H4 (cell line): ENCODE results near the gene KMT5C. TPM values are rescaled to one million over a fixed set of nuclear protein-coding genes. Genes with fewer than 3 reads are reported as not detected.
"Not testable (repeated sequence)": the region's sequence is repeated elsewhere in the genome, so short reads cannot be mapped to it uniquely, and the experiment has no call there.

Experiments
- DNase-seq: peaks from one replicate; pipeline ENCODE4 v3.0.0-alpha.2; 2015; ENCODE audit warnings: low spot score
- total RNA-seq: library from RNA; depleted of rRNA; stranded (reverse); fragments of >200 nt; shearing (Covaris generic); gene quantifications from 2 replicates; pipeline ENCODE4 v1.2.3, GENCODE V29; 2014

The KMT5C gene
- total RNA-seq, 1 experiment from 2014 or later, result 5.4 TPM

GRCh38 chr19:55316646-55317045 is 23.0 kb upstream of the KMT5C start:
- no peak for DNase-seq

DNA sequence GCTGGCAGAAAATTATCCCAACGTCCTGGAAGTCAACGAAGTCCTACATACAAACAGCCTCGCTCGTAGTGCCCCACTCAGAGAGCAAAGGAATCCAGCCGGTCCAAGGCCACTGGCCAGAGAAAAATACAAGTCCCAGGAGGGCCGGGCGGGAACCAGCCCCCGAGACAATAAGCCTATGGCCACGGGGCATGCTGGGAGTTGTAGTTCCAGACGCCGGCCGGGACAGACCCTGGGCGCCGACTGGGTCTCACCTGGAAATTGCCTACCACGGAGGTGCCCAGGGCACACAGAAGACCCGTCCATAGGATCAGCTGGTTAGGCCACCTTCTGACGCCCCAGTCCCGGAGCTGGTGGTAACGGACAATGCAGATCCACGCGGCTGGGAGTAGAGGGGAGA is 19.9 kb upstream of the KMT5C start:
- DNase-seq, result no peak

- no peak for DNase-seq
Observed at GRCh38 chr19:55320844-55321419, 18.7 kb upstream of the KMT5C start.

GRCh38 chr19:55321466-55322137 is 18.1 kb upstream of the KMT5C start:
- DNase-seq, result no peak

DNA sequence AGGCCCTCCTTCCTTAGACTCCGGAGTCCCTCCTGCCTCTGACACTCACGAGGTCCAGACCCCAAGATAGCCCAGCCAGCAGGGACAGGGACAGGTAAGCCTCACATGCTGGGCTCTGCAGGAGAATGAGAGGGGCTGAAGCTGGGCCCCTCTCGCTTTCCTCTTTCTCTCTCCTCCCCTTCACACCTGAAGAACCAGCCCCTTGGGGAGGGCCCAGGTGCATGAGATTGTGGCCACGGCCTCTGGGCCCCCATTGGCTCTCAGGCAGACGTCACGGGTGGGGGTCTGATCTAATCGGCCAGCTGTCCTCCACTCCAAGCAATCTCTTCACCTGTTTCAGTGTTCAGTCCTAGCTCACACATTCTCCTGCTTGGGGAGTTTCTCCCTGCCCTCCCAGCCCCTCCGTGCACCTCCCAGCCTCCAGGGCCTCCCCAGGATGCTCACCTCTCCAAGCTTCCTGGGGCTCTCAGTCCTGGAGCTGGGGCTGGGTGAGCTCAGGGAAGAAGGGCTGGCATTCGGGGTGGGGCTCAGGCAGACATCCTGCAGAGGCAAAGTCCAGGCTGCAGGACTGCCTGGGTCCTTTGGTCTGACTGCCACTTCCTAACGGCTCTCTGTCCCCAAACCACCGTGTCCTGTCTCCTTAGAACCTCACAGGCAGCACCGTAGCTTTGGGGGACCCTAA is 17.3 kb upstream of the KMT5C start:
- no peak for DNase-seq

- DNase-seq, result no peak
Observed at GRCh38 chr19:55324662-55325061, 15.0 kb upstream of the KMT5C start.

DNA sequence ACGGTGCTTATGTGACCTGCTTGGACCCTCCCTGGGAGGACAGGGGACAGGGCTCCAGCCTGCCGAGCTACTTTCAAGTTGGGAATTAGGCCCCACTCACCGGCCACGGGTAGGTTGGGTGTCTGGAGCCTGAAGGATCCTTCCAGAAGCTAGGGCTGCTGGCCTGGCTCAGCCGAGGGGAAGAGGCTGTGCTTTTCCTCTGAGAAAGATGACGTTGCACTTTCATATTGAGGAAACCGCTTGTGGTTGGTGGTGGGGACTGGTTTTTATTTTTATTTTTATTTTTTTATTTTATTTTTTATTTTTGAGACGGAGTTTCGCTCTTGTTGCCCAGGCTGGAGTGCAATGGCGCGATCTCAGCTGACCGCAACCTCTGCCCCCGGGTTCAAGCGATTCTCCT is 14.5 kb upstream of the KMT5C start, which contains the start of gene TMEM150B:
TMEM150B (minus strand) TSS at position 170 of the 400 bp plus-strand sequence. CDS start 4,305 bp downstream, outside the sequence.
- DNase-seq, result no peak

- DNase-seq, result not testable (repeated sequence)
Observed at GRCh38 chr19:55328774-55329318, 10.8 kb upstream of the KMT5C start.

DNA sequence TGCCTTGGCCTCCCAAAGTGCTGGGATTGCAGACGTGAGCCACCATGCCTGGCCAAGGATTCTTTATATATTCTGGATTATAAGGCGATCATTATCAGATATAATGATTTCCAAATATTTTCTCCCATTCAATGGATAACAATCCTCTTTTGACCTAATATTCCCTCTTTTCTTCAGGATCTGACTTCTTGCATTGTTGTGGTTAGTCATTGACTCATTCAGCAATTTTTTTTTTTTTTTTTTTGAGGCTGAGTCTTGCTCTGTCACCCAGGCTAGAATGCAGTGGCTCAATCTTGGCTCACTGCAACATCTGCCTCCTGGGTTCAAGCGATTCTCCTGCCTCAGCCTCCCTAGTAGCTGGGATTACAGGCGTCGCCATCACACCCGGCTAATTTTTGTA is 9.9 kb upstream of the KMT5C start:
- DNase-seq, result not testable (repeated sequence)

DNA sequence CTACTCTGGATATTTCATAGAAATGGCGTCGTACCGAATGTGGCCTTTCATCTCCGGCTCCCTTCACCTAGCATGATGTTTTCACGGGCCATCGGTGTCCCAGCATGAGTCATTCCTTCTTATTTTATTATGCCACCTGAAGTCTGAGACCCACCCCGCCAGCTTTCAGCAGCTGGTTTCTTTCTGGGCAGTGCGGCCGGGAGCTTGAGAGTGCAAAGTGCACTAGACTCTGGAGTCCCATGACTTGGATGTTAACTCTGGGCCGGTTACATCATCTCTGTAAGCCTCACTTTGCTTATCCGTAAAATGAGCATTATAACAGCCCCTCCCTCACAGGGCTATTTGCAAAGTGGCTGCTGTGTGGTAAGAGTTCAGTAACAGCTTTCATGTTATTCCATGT is 5.8 kb upstream of the KMT5C start:
- no peak for DNase-seq

GRCh38 chr19:55336101-55336500 is 3.6 kb upstream of the KMT5C start:
- DNase-seq, result no peak

DNA sequence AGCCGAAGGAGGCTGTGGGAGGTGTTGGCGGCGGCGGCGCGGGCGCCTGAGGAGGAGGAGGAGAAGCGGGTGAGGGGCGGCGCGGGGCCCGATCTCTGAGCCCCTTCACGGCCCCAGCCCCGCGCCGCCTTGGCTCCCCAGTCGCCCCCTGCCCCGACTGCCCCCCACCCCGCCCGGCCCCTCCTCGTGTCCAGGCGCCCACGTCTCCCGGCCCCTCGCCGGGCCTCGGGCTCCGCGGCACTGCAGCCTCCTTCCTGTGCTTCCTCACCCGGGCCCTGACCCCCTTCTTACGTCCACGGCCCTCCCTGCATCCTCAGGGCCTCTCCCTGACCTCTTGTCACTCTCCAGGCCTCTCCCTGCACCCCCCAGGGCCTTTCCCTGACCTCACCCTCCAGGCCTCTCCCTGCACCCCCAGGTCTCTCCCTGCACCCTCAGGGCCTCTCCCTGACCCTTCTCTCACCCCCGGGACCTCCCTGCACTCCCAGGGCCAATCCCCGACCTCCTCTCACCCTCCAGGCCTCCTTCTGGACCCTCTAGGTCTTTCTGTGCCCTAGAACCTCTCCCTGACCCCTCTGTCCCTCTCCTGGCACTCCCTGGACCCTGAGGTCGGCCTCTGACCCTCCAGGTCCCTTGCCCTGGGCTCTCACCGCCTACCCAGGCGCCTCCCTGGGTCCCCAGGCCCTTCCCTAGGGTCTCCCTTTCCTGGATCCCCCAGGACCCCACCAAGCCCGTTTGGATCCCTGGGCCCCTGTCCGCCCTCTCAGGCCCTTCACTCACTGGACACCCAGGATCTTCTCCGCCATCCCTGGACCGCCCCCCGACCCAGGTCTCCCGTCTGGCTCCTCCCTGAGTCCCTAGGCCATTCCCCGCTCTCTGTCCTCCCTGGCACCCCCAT is 460 bp downstream of the KMT5C start:
- DNase-seq, result no peak

- no peak for DNase-seq
Observed at GRCh38 chr19:55340784-55341147, 1.1 kb downstream of the KMT5C start.

- DNase-seq, result no peak
Observed at GRCh38 chr19:55341171-55341588, 1.5 kb downstream of the KMT5C start.

GRCh38 chr19:55341595-55342531 is 2.2 kb downstream of the KMT5C start:
- no peak for DNase-seq

- peak; percentile 96 for DNase-seq
Observed at GRCh38 chr19:55344444-55344843, 4.8 kb downstream of the KMT5C start.

DNA sequence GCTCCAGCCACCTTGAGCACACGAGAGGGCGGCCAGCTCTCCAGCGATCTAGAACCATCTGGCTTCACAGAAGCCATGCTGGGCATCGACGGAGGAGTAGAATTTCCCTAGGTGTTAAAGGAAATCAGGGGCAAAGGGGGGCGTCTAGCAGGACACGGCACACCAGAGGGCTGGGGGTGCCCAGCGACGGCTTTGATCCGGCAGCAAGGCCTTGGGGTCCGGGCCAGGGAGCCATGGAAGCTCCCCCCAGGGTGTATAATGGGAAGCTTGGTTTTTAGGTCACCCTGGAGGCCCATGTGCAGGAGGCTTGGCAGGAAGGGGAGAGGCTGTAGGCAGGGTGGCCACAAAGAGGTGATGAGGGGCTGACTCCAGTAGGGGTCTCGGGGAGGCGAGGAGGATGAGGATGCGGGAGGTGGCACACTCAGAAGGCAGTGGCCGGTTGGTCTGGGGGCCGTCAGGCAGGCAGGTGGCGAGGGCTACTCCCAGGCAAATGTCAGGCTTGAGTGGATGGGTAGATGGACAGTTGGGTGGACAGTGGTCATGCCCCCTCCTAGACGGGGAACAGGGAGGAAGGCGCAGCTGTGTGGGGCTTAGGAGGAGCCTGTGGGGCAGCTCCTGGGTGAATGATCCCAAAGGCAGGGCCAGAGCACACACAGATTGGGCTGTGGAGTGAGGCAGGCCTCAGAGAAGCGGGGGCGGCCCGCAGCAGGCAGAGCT is 5.6 kb downstream of the KMT5C start:
- DNase-seq, result no peak

- no peak for DNase-seq
Observed at GRCh38 chr19:55345818-55346724, 6.4 kb downstream of the KMT5C start.
